ENCODE measurements around the gene HOXD3.

DNA sequence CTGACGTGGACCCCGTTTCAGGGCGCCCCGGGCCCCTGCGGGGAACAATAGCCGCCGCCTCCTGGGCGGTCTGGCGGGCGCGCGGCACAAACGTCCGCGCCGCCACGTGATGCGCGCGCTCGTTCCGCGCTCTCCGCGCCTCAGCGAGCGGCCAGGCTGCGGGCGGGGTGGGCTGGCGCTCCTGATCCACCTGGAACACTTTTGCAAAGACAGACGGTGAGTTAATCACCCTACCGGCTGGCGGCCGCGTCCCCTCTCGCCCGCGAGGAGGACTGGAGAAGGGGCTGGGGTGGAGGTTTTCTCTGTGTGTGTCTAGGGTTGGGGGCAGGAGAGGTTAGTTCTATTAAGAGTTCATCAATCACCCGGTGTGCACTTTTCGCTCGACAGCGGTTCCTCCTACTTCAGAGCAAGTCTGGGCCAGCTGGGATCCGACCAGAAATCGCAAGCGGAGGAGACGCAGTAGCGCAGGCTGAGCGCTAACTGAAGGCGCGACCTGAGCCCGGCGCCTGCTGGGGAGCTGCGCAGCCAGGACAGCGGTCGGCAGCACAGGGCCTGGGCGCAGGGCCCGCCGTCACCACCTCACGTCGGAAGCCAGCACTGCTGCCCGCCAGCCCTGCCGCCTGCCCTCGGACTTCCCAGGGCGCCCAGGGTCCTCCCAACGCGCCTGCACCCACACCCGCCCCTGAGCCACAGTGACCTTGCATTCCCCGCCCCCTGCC lies 21.1 kb downstream of the HOXD3 start:
- TF ChIP-seq, protein P1, sequence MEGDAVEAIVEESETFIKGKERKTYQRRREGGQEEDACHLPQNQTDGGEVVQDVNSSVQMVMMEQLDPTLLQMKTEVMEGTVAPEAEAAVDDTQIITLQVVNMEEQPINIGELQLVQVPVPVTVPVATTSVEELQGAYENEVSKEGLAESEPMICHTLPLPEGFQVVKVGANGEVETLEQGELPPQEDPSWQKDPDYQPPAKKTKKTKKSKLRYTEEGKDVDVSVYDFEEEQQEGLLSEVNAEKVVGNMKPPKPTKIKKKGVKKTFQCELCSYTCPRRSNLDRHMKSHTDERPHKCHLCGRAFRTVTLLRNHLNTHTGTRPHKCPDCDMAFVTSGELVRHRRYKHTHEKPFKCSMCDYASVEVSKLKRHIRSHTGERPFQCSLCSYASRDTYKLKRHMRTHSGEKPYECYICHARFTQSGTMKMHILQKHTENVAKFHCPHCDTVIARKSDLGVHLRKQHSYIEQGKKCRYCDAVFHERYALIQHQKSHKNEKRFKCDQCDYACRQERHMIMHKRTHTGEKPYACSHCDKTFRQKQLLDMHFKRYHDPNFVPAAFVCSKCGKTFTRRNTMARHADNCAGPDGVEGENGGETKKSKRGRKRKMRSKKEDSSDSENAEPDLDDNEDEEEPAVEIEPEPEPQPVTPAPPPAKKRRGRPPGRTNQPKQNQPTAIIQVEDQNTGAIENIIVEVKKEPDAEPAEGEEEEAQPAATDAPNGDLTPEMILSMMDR (conservative IDR thresholded peaks at IDR 0.05; ENCODE audit: low read length), result no peak
- no peak for TF ChIP-seq EZH2phosphoT487 (IDR thresholded peaks at IDR 0.05; ENCODE audit: borderline replicate concordance, low read depth, low read length)

Data from OCI-LY7 (cell line).